Astrocyte of the spinal cord (primary cell): ENCODE results near the gene F2RL2.

ENCODE experiments used
- DNase-seq: peaks from one replicate; pipeline ENCODE4 v3.0.0; 2011; ENCODE audit warnings: low read depth, low spot score
- H3K4me3 ChIP-seq: 2 replicates; pipeline ENCODE4 v1.5.1; 2011; ENCODE audit warnings: low read depth, mild to moderate bottlenecking, low read length, moderate library complexity
- in situ Hi-C: cut with HindIII; loops from 2 replicates; pipeline ENCODE4 v1.10.0; 2017; ENCODE audit warnings: low sequenced_read_pairs
- TF ChIP-seq, protein P1 (sequence below): IDR thresholded peaks from 2 replicates; pipeline ENCODE4 v1.5.1; 2012; ENCODE audit warnings: low read depth, mild to moderate bottlenecking, low read length, inconsistent platforms

F2RL2 gene

DNA sequence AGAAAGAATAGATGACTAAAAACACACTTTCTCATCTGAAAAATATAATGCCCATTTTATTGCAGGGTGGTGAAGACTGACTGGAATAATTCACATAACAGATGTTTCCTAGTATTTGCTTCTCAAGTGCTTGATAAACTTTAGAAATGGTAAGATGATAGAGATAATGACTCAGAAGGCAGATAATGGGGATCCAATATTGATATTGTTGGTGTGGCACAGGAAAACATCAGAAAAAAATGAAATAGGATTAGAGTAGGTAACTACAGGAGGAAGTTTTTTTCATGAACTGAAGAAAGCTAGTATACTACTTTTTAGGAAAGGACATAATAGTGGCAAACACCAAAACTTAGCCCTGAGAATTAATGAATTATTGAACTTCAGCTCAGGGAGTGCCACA, 20.2 kb upstream of the F2RL2 start:
- TF ChIP-seq, protein P1, sequence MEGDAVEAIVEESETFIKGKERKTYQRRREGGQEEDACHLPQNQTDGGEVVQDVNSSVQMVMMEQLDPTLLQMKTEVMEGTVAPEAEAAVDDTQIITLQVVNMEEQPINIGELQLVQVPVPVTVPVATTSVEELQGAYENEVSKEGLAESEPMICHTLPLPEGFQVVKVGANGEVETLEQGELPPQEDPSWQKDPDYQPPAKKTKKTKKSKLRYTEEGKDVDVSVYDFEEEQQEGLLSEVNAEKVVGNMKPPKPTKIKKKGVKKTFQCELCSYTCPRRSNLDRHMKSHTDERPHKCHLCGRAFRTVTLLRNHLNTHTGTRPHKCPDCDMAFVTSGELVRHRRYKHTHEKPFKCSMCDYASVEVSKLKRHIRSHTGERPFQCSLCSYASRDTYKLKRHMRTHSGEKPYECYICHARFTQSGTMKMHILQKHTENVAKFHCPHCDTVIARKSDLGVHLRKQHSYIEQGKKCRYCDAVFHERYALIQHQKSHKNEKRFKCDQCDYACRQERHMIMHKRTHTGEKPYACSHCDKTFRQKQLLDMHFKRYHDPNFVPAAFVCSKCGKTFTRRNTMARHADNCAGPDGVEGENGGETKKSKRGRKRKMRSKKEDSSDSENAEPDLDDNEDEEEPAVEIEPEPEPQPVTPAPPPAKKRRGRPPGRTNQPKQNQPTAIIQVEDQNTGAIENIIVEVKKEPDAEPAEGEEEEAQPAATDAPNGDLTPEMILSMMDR: no peak
- H3K4me3 ChIP-seq: no peak overlapping the region
- DNase-seq: no peak
- in situ Hi-C loops: no loop called here

DNA sequence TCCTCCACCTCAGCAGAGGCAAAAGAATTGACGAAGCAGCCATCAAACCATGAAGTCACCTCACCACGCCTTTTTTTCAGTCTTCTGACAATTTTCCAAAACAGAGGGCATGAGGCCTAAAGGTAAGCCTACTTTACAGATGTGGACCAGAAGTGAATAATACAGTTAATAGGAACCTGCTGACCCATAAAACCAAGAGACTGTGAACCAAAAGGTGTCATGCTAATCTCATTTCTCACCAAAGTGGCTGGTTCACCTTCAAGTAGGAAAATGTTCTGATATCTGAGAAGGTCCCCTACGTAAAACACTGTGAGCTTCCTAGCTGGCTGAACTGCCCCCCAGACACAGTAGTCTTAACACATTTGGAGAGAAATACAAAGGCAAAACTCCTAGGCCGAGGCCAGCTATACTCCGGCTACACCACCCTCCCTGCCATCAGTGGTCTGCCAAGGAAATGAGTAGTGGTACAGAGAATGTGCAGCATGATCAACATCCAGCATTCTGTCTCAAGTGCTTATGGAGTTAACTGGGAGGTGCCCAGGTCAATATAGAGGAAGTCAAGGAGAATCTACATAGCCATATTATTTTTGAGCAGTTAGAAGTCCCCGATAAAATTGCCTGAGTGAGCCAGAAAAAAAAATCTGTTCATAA, 19.3 kb upstream of the F2RL2 start:
- TF ChIP-seq, protein P1: no peak
- peak; percentile 62 for DNase-seq
- in situ Hi-C loops: no loop called here
- no peak overlapping the region for H3K4me3 ChIP-seq

DNA sequence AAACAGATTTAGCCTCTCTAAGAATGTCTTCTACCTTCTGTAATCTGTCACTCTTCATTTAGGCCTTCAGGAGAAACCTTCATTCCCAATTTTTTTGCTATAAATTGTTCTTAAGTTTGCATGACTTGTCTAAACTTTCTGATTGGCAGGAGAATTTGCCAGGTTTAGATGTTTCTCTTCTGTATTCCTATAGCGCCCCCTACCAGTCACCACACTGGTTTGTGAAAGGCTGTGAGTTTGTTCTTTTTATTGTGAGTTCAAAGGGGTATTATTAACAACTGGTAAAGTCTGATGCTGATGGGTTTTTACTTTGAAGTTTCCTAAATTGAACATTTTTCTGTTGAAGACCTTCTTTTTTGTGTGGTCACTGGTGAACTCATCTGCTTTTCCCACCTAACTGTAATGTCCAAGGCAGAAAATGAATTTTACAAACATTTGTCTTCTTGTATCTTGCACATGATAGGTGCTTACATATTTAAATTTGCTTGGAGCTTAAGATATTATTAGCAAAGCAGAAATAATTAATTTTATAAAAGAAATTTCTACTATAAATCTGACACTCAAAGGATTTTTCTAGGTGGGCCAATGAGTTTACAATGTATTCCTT, 18.4 kb upstream of the F2RL2 start:
- peak; percentile 82 for DNase-seq
- in situ Hi-C loops: no loop called here
- no peak overlapping the region for H3K4me3 ChIP-seq
- TF ChIP-seq, protein P1: peak; percentile 81

DNA sequence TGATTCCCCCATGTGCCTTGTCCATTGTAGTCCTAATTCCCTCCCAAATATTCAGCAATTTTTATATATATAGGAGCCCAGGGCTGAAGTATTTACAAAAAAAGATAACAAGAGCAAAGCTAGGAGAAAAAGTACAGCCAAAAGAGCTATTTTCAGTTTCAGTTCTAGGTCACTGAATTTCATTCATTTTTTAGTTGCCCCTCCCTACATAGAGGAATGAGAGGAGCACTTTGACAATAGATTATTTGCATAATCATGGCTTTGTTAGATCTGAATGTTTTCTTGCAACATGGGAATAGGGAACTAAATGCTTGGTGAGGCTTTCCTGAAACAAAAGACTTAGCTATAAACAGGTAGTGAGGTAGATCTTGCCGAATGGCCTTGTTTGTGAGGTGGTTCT, 15.3 kb upstream of the F2RL2 start:
- DNase-seq: no peak
- in situ Hi-C loops: no loop called here
- no peak overlapping the region for H3K4me3 ChIP-seq
- TF ChIP-seq, protein P1: no peak

DNA sequence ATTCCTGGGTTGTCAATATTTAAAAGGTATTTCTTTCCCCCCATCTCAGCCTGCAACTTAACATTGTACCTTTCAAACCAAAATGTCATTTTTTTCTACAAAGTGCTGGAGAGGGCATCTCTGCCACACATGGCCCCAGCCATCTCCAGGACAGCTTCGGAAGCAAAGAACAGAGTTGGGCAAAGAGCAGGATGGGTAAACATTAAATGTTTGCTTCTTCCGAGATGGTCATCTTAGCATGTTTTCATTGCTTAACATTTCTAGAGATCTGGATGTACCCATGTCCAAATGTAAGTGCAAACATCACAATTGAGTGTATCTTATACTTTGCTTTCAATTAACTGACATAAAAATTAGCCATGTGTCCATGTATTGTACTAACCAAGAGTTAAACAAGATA, 14.3 kb upstream of the F2RL2 start:
- no peak overlapping the region for H3K4me3 ChIP-seq
- no peak for DNase-seq
- TF ChIP-seq, protein P1: no peak
- in situ Hi-C loops: no loop called here

DNA sequence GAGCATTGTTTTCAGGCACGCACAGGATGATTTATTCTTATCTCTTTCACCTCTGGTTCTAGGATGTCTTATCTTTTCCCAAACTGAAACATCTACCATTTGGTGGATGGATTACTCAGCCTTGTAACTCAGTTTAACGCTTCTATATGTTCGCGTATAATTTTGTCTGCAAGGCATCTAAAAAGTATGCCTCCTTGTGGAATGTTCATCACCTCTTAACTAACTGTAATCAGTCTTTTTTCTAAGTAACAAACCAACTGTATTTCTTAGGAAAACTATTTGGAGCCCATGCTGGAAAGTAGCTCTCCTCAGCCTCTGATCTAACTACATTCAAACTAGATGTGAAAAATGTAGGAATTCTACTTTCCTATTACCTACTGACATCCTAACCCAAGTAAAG, 11.5 kb upstream of the F2RL2 start:
- H3K4me3 ChIP-seq: no peak overlapping the region
- in situ Hi-C loops: no loop called here
- DNase-seq: no peak
- TF ChIP-seq, protein P1: no peak
